GM12878 (cell line): Measurements from ENCODE around the gene NAV3. TPM values are rescaled to one million over a fixed set of nuclear protein-coding genes. Genes with fewer than 3 reads are reported as not detected.

Source experiments
- ETV6 ChIP-seq, 2 experiments: fragments of 450-650 bp in 1 of 2; IDR thresholded peaks in 1 of 2; conservative IDR thresholded peaks in 1 of 2; 2 replicates each; pipeline ENCODE4 v1.6.1; 2014; ENCODE audit warnings: antibody characterized with exemption in 1 of 2, borderline replicate concordance in 1 of 2, low read depth in 1 of 2, mild to moderate bottlenecking in 1 of 2, moderate library complexity in 1 of 2
- FOS ChIP-seq: IDR thresholded peaks from 3 replicates; pipeline ENCODE4 v1.6.1; 2011; ENCODE audit warnings: borderline replicate concordance; ENCODE audit not compliant: insufficient read length; ENCODE audit errors: extremely low read depth
- MTA3 ChIP-seq: IDR thresholded peaks from 2 replicates; pipeline ENCODE4 v1.6.1; 2012; ENCODE audit warnings: low read length, inconsistent platforms, borderline replicate concordance
- RAD21 ChIP-seq: IDR thresholded peaks from 2 replicates; pipeline ENCODE4 v1.6.1; 2011; ENCODE audit warnings: mild to moderate bottlenecking, low read depth, low read length, moderate library complexity; ENCODE audit not compliant: insufficient read depth
- RAD51 ChIP-seq: fragments of 450-650 bp; IDR thresholded peaks from 2 replicates; pipeline ENCODE4 v1.6.1; 2016; ENCODE audit warnings: moderate library complexity, mild to moderate bottlenecking, inconsistent platforms
- SMAD5 ChIP-seq: IDR thresholded peaks from 2 replicates; pipeline ENCODE4 v1.6.1; 2016; ENCODE audit warnings: antibody characterized with exemption, low read depth
- STAT1 ChIP-seq: fragments of 450-650 bp; conservative IDR thresholded peaks from 2 replicates; pipeline ENCODE4 v1.6.1; 2014; ENCODE audit warnings: antibody characterized with exemption, mild to moderate bottlenecking
- ZNF384 ChIP-seq: IDR thresholded peaks from 2 replicates; pipeline ENCODE4 v1.6.1; 2012; ENCODE audit warnings: low read depth, mild to moderate bottlenecking, low read length, improper control_type of control experiment, borderline replicate concordance
- polyA plus RNA-seq, 11 experiments: library from polyadenylated mRNA; depleted of rRNA in 4 of 11; unstranded in 6 of 11; stranded (reverse) in 5 of 11; fragments of >200 nt; fragmentation: Nextera tagmentation in 4 of 11; fragmentation: Illumina TruSeq in 1 of 11; extraction: Ambion mirVana in 4 of 11; extraction: Trizol in 1 of 11; gene quantifications; 1 replicate in 1 of 11; 2 replicates in 10 of 11; pipeline versions ENCODE4 v1.2.1 to v1.2.3, GENCODE V29; 2011 to 2016; ENCODE audit warnings: inconsistent platforms in 2 of 11, missing spikeins in 2 of 11, low read depth in 1 of 11
- total RNA-seq, 4 experiments: library from RNA; depleted of rRNA in 3 of 4; stranded (reverse); fragments of >200 nt in 3 of 4; fragmentation: Illumina TruSeq in 1 of 4; extraction: Trizol in 1 of 4; gene quantifications; 2 replicates each; pipeline versions ENCODE4 v1.2.1 to v1.2.3, GENCODE V29; 2013 to 2021
- TF ChIP-seq, protein P1 (sequence below): fragments of 150-350 bp; IDR thresholded peaks from 2 replicates; pipeline ENCODE4 v1.6.1; 2014; ENCODE audit warnings: mild to moderate bottlenecking, low read depth, low read length
- TF ChIP-seq, protein P2 (sequence below): IDR thresholded peaks from 2 replicates; pipeline ENCODE4 v1.6.1; 2012; ENCODE audit warnings: low read depth, low read length, improper control_type of control experiment
- TF ChIP-seq, protein P3 (sequence below): fragments of 450-650 bp; IDR thresholded peaks from 2 replicates; pipeline ENCODE4 v1.6.1; 2017; ENCODE audit warnings: mild to moderate bottlenecking
- TF ChIP-seq, protein P4 (sequence below): fragments of 450-650 bp; IDR thresholded peaks from 2 replicates; pipeline ENCODE4 v1.6.1; 2016; ENCODE audit warnings: mild to moderate bottlenecking, moderate library complexity, borderline replicate concordance
- TF ChIP-seq, protein P5 (sequence below): fragments of 450-650 bp; formaldehyde crosslinking; IDR thresholded peaks from 2 replicates; pipeline ENCODE4 v1.4.0; 2020; ENCODE audit warnings: mild to moderate bottlenecking, moderate library complexity
- TF ChIP-seq, protein P6 (sequence below): fragments of 450-650 bp; IDR thresholded peaks from 2 replicates; pipeline ENCODE4 v1.6.1; 2017; ENCODE audit warnings: borderline replicate concordance

NAV3 gene
- total and polyA plus RNA-seq, 10 of the 15 experiments (the other 5 are each of a cell fraction or from before 2014, with no cell fraction given): 0.05 to 0.51 (median 0.22) TPM; not detected in 1

DNA sequence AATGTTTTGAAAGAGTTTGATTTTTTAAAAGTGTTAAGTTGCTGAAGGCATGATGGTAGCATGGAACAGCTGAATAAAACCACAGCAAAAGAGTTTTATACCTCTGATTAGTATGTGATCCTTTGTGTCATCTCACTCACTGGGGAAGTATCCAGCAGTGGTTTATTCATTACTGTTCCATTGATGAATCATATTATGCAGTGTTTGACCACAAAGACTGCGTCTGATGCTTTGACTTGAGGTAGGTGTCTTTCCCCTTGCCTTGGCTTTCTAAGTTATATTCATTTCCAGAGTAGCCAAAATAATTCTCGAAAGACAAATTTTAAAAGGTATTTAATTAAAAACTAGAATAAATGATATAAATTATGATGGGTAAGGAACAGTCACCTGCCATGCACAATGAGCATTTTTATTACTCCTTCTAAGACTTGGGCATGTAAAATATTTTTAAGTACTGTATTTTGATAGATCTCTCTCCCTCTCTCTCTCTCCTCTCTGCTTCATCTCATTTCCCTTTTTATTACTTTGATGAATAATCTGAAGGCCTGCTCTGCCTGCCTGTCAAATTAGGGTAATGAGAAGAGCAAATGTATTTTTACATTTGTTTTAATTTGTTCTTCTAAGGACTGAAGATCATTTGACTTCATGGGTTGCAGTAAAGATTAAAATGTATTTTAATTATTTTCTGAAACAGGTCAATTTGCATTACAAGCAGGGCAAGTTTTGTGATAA, 164.9 kb downstream of the NAV3 start (continued):
- TF ChIP-seq, protein P1, sequence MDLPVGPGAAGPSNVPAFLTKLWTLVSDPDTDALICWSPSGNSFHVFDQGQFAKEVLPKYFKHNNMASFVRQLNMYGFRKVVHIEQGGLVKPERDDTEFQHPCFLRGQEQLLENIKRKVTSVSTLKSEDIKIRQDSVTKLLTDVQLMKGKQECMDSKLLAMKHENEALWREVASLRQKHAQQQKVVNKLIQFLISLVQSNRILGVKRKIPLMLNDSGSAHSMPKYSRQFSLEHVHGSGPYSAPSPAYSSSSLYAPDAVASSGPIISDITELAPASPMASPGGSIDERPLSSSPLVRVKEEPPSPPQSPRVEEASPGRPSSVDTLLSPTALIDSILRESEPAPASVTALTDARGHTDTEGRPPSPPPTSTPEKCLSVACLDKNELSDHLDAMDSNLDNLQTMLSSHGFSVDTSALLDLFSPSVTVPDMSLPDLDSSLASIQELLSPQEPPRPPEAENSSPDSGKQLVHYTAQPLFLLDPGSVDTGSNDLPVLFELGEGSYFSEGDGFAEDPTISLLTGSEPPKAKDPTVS: no peak
- TF ChIP-seq RAD51 (no peak), FOS (no peak), SMAD5 (no peak), ETV6 (conservative IDR thresholded peaks at IDR 0.05 in 1 of 2, IDR thresholded peaks at IDR 0.05 in 1 of 2; ENCODE audit: borderline replicate concordance in 1 of 2, low read depth in 1 of 2) (peak in 1 of 2 experiments; percentile 79; a peak in 2 of 4 replicates), RAD21 (no peak), MTA3 (0 out of 2 replicates have a peak, but pooled peaks have one; percentile 58), STAT1 (no peak), ZNF384 (no peak)
- TF ChIP-seq, protein P2, sequence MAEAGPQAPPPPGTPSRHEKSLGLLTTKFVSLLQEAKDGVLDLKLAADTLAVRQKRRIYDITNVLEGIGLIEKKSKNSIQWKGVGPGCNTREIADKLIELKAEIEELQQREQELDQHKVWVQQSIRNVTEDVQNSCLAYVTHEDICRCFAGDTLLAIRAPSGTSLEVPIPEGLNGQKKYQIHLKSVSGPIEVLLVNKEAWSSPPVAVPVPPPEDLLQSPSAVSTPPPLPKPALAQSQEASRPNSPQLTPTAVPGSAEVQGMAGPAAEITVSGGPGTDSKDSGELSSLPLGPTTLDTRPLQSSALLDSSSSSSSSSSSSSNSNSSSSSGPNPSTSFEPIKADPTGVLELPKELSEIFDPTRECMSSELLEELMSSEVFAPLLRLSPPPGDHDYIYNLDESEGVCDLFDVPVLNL: no peak
- TF ChIP-seq, protein P3, sequence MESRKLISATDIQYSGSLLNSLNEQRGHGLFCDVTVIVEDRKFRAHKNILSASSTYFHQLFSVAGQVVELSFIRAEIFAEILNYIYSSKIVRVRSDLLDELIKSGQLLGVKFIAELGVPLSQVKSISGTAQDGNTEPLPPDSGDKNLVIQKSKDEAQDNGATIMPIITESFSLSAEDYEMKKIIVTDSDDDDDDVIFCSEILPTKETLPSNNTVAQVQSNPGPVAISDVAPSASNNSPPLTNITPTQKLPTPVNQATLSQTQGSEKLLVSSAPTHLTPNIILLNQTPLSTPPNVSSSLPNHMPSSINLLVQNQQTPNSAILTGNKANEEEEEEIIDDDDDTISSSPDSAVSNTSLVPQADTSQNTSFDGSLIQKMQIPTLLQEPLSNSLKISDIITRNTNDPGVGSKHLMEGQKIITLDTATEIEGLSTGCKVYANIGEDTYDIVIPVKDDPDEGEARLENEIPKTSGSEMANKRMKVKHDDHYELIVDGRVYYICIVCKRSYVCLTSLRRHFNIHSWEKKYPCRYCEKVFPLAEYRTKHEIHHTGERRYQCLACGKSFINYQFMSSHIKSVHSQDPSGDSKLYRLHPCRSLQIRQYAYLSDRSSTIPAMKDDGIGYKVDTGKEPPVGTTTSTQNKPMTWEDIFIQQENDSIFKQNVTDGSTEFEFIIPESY: no peak
- TF ChIP-seq, protein P4, sequence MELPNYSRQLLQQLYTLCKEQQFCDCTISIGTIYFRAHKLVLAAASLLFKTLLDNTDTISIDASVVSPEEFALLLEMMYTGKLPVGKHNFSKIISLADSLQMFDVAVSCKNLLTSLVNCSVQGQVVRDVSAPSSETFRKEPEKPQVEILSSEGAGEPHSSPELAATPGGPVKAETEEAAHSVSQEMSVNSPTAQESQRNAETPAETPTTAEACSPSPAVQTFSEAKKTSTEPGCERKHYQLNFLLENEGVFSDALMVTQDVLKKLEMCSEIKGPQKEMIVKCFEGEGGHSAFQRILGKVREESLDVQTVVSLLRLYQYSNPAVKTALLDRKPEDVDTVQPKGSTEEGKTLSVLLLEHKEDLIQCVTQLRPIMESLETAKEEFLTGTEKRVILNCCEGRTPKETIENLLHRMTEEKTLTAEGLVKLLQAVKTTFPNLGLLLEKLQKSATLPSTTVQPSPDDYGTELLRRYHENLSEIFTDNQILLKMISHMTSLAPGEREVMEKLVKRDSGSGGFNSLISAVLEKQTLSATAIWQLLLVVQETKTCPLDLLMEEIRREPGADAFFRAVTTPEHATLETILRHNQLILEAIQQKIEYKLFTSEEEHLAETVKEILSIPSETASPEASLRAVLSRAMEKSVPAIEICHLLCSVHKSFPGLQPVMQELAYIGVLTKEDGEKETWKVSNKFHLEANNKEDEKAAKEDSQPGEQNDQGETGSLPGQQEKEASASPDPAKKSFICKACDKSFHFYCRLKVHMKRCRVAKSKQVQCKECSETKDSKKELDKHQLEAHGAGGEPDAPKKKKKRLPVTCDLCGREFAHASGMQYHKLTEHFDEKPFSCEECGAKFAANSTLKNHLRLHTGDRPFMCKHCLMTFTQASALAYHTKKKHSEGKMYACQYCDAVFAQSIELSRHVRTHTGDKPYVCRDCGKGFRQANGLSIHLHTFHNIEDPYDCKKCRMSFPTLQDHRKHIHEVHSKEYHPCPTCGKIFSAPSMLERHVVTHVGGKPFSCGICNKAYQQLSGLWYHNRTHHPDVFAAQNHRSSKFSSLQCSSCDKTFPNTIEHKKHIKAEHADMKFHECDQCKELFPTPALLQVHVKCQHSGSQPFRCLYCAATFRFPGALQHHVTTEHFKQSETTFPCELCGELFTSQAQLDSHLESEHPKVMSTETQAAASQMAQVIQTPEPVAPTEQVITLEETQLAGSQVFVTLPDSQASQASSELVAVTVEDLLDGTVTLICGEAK: no peak
- TF ChIP-seq, protein P5, sequence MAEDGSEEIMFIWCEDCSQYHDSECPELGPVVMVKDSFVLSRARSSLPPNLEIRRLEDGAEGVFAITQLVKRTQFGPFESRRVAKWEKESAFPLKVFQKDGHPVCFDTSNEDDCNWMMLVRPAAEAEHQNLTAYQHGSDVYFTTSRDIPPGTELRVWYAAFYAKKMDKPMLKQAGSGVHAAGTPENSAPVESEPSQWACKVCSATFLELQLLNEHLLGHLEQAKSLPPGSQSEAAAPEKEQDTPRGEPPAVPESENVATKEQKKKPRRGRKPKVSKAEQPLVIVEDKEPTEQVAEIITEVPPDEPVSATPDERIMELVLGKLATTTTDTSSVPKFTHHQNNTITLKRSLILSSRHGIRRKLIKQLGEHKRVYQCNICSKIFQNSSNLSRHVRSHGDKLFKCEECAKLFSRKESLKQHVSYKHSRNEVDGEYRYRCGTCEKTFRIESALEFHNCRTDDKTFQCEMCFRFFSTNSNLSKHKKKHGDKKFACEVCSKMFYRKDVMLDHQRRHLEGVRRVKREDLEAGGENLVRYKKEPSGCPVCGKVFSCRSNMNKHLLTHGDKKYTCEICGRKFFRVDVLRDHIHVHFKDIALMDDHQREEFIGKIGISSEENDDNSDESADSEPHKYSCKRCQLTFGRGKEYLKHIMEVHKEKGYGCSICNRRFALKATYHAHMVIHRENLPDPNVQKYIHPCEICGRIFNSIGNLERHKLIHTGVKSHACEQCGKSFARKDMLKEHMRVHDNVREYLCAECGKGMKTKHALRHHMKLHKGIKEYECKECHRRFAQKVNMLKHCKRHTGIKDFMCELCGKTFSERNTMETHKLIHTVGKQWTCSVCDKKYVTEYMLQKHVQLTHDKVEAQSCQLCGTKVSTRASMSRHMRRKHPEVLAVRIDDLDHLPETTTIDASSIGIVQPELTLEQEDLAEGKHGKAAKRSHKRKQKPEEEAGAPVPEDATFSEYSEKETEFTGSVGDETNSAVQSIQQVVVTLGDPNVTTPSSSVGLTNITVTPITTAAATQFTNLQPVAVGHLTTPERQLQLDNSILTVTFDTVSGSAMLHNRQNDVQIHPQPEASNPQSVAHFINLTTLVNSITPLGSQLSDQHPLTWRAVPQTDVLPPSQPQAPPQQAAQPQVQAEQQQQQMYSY (CRISPR knock-in tag): no peak
- TF ChIP-seq, protein P6, sequence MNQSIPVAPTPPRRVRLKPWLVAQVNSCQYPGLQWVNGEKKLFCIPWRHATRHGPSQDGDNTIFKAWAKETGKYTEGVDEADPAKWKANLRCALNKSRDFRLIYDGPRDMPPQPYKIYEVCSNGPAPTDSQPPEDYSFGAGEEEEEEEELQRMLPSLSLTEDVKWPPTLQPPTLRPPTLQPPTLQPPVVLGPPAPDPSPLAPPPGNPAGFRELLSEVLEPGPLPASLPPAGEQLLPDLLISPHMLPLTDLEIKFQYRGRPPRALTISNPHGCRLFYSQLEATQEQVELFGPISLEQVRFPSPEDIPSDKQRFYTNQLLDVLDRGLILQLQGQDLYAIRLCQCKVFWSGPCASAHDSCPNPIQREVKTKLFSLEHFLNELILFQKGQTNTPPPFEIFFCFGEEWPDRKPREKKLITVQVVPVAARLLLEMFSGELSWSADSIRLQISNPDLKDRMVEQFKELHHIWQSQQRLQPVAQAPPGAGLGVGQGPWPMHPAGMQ: no peak
